ENCODE data around the gene ARAP2.

Gene ARAP2

GRCh38 chr4:36241771-36242170 lies 2.5 kb downstream of the ARAP2 start:
- Histone ChIP-seq H3K9me3 (no peaks in the 10 kb centered on the region), H3K4me3 (no peak overlapping the region), H3K27me3 (ENCODE audit: low read depth) (no peaks in the 10 kb centered on the region), H3K36me3 (replicated peaks) (no peaks in the 10 kb centered on the region), H3K4me1 (peaks cover 12% of the 10 kb centered on the region)
- in situ Hi-C loops (cut with MboI; ENCODE audit: low sequenced_read_pairs): no loop called here
- no peak for DNase-seq (ENCODE audit: low spot score in 2 of 2)

- Histone ChIP-seq H3K4me3 (no peak overlapping the region), H3K36me3 (replicated peaks) (no peaks in the 10 kb centered on the region), H3K9me3 (no peaks in the 10 kb centered on the region), H3K4me1 (peaks cover 7% of the 10 kb centered on the region), H3K27me3 (ENCODE audit: low read depth) (no peaks in the 10 kb centered on the region)
- in situ Hi-C loops (cut with MboI; ENCODE audit: low sequenced_read_pairs): no loop called here
- DNase-seq (ENCODE audit: low spot score in 2 of 2): no peak
Observed at GRCh38 chr4:36237366-36238313, 6.7 kb downstream of the ARAP2 start.

GRCh38 chr4:36236159-36236558 lies 8.2 kb downstream of the ARAP2 start:
- in situ Hi-C loops (cut with MboI; ENCODE audit: low sequenced_read_pairs): no loop called here
- H3K27me3 ChIP-seq (ENCODE audit: low read depth): no peaks in the 10 kb centered on the region
- H3K4me1 ChIP-seq: no peaks in the 10 kb centered on the region
- H3K36me3 ChIP-seq (replicated peaks): no peaks in the 10 kb centered on the region
- no peak for DNase-seq (ENCODE audit: low spot score in 2 of 2)
- no peaks in the 10 kb centered on the region for H3K9me3 ChIP-seq
- H3K4me3 ChIP-seq: no peak overlapping the region

- no peaks in the 10 kb centered on the region for H3K9me3 ChIP-seq
- no peaks in the 10 kb centered on the region for H3K4me1 ChIP-seq
- H3K36me3 ChIP-seq (replicated peaks): no peaks in the 10 kb centered on the region
- H3K4me3 ChIP-seq: no peak overlapping the region
- DNase-seq (ENCODE audit: low spot score in 2 of 2): no peak
- no peaks in the 10 kb centered on the region for H3K27me3 ChIP-seq (ENCODE audit: low read depth)
- in situ Hi-C loops (cut with MboI; ENCODE audit: low sequenced_read_pairs): no loop called here
Observed at GRCh38 chr4:36235306-36235705, 9.0 kb downstream of the ARAP2 start.

- H3K36me3 ChIP-seq (replicated peaks): no peaks in the 10 kb centered on the region
- in situ Hi-C loops (cut with MboI; ENCODE audit: low sequenced_read_pairs): no loop called here
- no peak overlapping the region for H3K4me3 ChIP-seq
- no peaks in the 10 kb centered on the region for H3K4me1 ChIP-seq
- no peaks in the 10 kb centered on the region for H3K27me3 ChIP-seq (ENCODE audit: low read depth)
- H3K9me3 ChIP-seq: no peaks in the 10 kb centered on the region
- DNase-seq (ENCODE audit: low spot score in 2 of 2): no peak
Observed at GRCh38 chr4:36233567-36234266, 10.6 kb downstream of the ARAP2 start.

- no peak for DNase-seq (ENCODE audit: low spot score in 2 of 2)
- Histone ChIP-seq H3K36me3 (replicated peaks) (no peaks in the 10 kb centered on the region), H3K9me3 (no peaks in the 10 kb centered on the region), H3K4me1 (no peaks in the 10 kb centered on the region), H3K4me3 (no peak overlapping the region), H3K27me3 (ENCODE audit: low read depth) (no peaks in the 10 kb centered on the region)
- in situ Hi-C loops (cut with MboI; ENCODE audit: low sequenced_read_pairs): no loop called here
Observed at GRCh38 chr4:36230534-36230933, 13.8 kb downstream of the ARAP2 start.

GRCh38 chr4:36227913-36228312 lies 16.4 kb downstream of the ARAP2 start:
- Histone ChIP-seq H3K4me3 (no peak overlapping the region), H3K27me3 (ENCODE audit: low read depth) (no peaks in the 10 kb centered on the region), H3K9me3 (no peaks in the 10 kb centered on the region), H3K36me3 (replicated peaks) (no peaks in the 10 kb centered on the region), H3K4me1 (no peaks in the 10 kb centered on the region)
- no peak for DNase-seq (ENCODE audit: low spot score in 2 of 2)
- in situ Hi-C loops (cut with MboI; ENCODE audit: low sequenced_read_pairs): no loop called here

- Histone ChIP-seq H3K36me3 (replicated peaks) (no peaks in the 10 kb centered on the region), H3K9me3 (no peaks in the 10 kb centered on the region), H3K27me3 (ENCODE audit: low read depth) (no peaks in the 10 kb centered on the region), H3K4me1 (no peaks in the 10 kb centered on the region), H3K4me3 (no peak overlapping the region)
- DNase-seq (ENCODE audit: low spot score in 2 of 2): no peak
- in situ Hi-C loops (cut with MboI; ENCODE audit: low sequenced_read_pairs): no loop called here
Observed at GRCh38 chr4:36226430-36227227, 17.7 kb downstream of the ARAP2 start.

- H3K27me3 ChIP-seq (ENCODE audit: low read depth): no peaks in the 10 kb centered on the region
- H3K4me1 ChIP-seq: no peaks in the 10 kb centered on the region
- H3K9me3 ChIP-seq: no peaks in the 10 kb centered on the region
- in situ Hi-C loops (cut with MboI; ENCODE audit: low sequenced_read_pairs): no loop called here
- no peak for DNase-seq (ENCODE audit: low spot score in 2 of 2)
- H3K36me3 ChIP-seq (replicated peaks): no peaks in the 10 kb centered on the region
- H3K4me3 ChIP-seq: no peak overlapping the region
Observed at GRCh38 chr4:36224972-36225903, 19.1 kb downstream of the ARAP2 start.

- Histone ChIP-seq H3K9me3 (no peaks in the 10 kb centered on the region), H3K4me3 (no peak overlapping the region), H3K4me1 (no peaks in the 10 kb centered on the region), H3K27me3 (ENCODE audit: low read depth) (no peaks in the 10 kb centered on the region), H3K36me3 (replicated peaks) (no peaks in the 10 kb centered on the region)
- in situ Hi-C loops (cut with MboI; ENCODE audit: low sequenced_read_pairs): no loop called here
- DNase-seq (ENCODE audit: low spot score in 2 of 2): no peak
Observed at GRCh38 chr4:36222702-36223101, 21.6 kb downstream of the ARAP2 start.

GRCh38 chr4:36220776-36221175 lies 23.5 kb downstream of the ARAP2 start:
- Histone ChIP-seq H3K36me3 (replicated peaks) (no peaks in the 10 kb centered on the region), H3K4me3 (no peak overlapping the region), H3K27me3 (ENCODE audit: low read depth) (no peaks in the 10 kb centered on the region), H3K4me1 (no peaks in the 10 kb centered on the region), H3K9me3 (no peaks in the 10 kb centered on the region)
- in situ Hi-C loops (cut with MboI; ENCODE audit: low sequenced_read_pairs): no loop called here
- DNase-seq (ENCODE audit: low spot score in 2 of 2): no peak

GRCh38 chr4:36218121-36218520 lies 26.2 kb downstream of the ARAP2 start:
- Histone ChIP-seq H3K27me3 (ENCODE audit: low read depth) (no peaks in the 10 kb centered on the region), H3K9me3 (no peaks in the 10 kb centered on the region), H3K4me1 (no peaks in the 10 kb centered on the region), H3K4me3 (no peak overlapping the region), H3K36me3 (replicated peaks) (no peaks in the 10 kb centered on the region)
- in situ Hi-C loops (cut with MboI; ENCODE audit: low sequenced_read_pairs): no loop called here
- no peak for DNase-seq (ENCODE audit: low spot score in 2 of 2)

- no peak for DNase-seq (ENCODE audit: low spot score in 2 of 2)
- H3K36me3 ChIP-seq (replicated peaks): no peaks in the 10 kb centered on the region
- no peaks in the 10 kb centered on the region for H3K4me1 ChIP-seq
- H3K27me3 ChIP-seq (ENCODE audit: low read depth): no peaks in the 10 kb centered on the region
- no peak overlapping the region for H3K4me3 ChIP-seq
- in situ Hi-C loops (cut with MboI; ENCODE audit: low sequenced_read_pairs): no loop called here
- H3K9me3 ChIP-seq: no peaks in the 10 kb centered on the region
Observed at GRCh38 chr4:36215627-36216026, 28.7 kb downstream of the ARAP2 start.
